OCI-LY7 (cell line): ENCODE data around the gene CFDP1. TPM values are rescaled to one million over a fixed set of nuclear protein-coding genes. Genes with fewer than 3 reads are reported as not detected.

Source experiments
- BruUV-seq: library from RNA; stranded (reverse); fragments of 400-500 nt; replicated peaks from 2 replicates; lab custom pipeline; 2021; lab: Mats Ljungman, UMichigan
- CTCF ChIA-PET: fragments of 300-600 bp; sonication (Branson Sonifier 250); formaldehyde crosslinking; loops from one replicate; lab custom pipeline; 2022; ENCODE audit warnings: antibody characterized with exemption; ENCODE audit not compliant: unreplicated experiment; lab: Charles Lee
- POLR2A ChIA-PET: fragments of 300-600 bp; sonication (Branson Sonifier 250); formaldehyde crosslinking; loops from one replicate; lab custom pipeline; 2022; ENCODE audit warnings: antibody characterized with exemption; lab: Charles Lee
- DNase-seq: peaks from one replicate; pipeline ENCODE4 v3.0.0-alpha.2; 2015; ENCODE audit warnings: low spot score
- H2AFZ ChIP-seq: fragments of 200-600 bp; sonication (generic), shearing (Covaris generic); 2 replicates; pipeline ENCODE4 v1.6.1; 2014; ENCODE audit warnings: mild to moderate bottlenecking, antibody characterized with exemption, low read length, moderate library complexity
- H3K27ac ChIP-seq: fragments of 200-600 bp; sonication (generic); 2 replicates; pipeline ENCODE4 v1.5.1; 2014; ENCODE audit warnings: mixed run types, low read depth, mild to moderate bottlenecking, moderate library complexity, low read length, inconsistent platforms; ENCODE audit not compliant: poor library complexity, severe bottlenecking
- H3K36me3 ChIP-seq: fragments of 200-600 bp; sonication (generic); 2 replicates; pipeline ENCODE4 v1.6.1; 2014; ENCODE audit warnings: mild to moderate bottlenecking, antibody characterized with exemption, low read length, moderate library complexity, mixed read lengths; ENCODE audit not compliant: insufficient read depth
- H3K4me1 ChIP-seq: fragments of 200-600 bp; sonication (generic); 2 replicates; pipeline ENCODE4 v1.5.1; 2014; ENCODE audit warnings: mild to moderate bottlenecking, low read length; ENCODE audit not compliant: insufficient read depth, poor library complexity, severe bottlenecking
- H3K4me2 ChIP-seq: fragments of 200-600 bp; sonication (generic); 2 replicates; pipeline ENCODE4 v1.6.1; 2014; ENCODE audit warnings: mild to moderate bottlenecking, low read length
- H3K4me3 ChIP-seq: fragments of 200-600 bp; sonication (generic); 2 replicates; pipeline ENCODE4 v1.5.1; 2014; ENCODE audit warnings: mild to moderate bottlenecking, low read depth, low read length; ENCODE audit not compliant: poor library complexity, severe bottlenecking
- H3K79me2 ChIP-seq: fragments of 200-600 bp; sonication (generic); 2 replicates; pipeline ENCODE4 v1.6.1; 2016; ENCODE audit warnings: low read depth, mild to moderate bottlenecking, low read length, moderate library complexity, mixed read lengths; ENCODE audit not compliant: insufficient read depth
- H3K9me2 ChIP-seq: fragments of 200-600 bp; sonication (generic); 2 replicates; pipeline ENCODE4 v1.6.1; 2016; ENCODE audit warnings: mild to moderate bottlenecking, low read length, mixed read lengths; ENCODE audit not compliant: insufficient read depth
- H3K9me3 ChIP-seq: fragments of 200-600 bp; sonication (generic); 2 replicates; pipeline ENCODE4 v1.6.1; 2014; ENCODE audit warnings: mild to moderate bottlenecking, mixed run types, low read length, mixed read lengths
- H4K20me1 ChIP-seq: fragments of 200-600 bp; sonication (generic); 2 replicates; pipeline ENCODE4 v1.6.1; 2014; ENCODE audit warnings: mild to moderate bottlenecking, antibody characterized with exemption, low read length, moderate library complexity, mixed read lengths; ENCODE audit not compliant: insufficient read depth
- CTCF ChIP-seq: fragments of 200-600 bp; sonication (generic); conservative IDR thresholded peaks from 2 replicates; pipeline ENCODE4 v1.5.1; 2014; ENCODE audit warnings: mild to moderate bottlenecking, antibody characterized with exemption, low read length, moderate library complexity, mixed read lengths
- EZH2phosphoT487 ChIP-seq: fragments of 200-600 bp; sonication (generic); IDR thresholded peaks from 2 replicates; pipeline ENCODE4 v1.6.1; 2018; ENCODE audit warnings: low read depth, borderline replicate concordance, mild to moderate bottlenecking, mixed run types, antibody characterized with exemption, low read length, moderate library complexity, mixed read lengths
- intact Hi-C: fragments of 100-400 bp; cut with micrococcal nuclease; formaldehyde crosslinking; loops from one replicate; pipeline ENCODE4 v1.10.0; 2022; ENCODE audit not compliant: unreplicated experiment
- total RNA-seq, 2 experiments: library from RNA; depleted of rRNA in 1 of 2; stranded (reverse); fragments of >200 nt in 1 of 2; shearing (Covaris generic) in 1 of 2; gene quantifications; 2 replicates each; pipeline ENCODE4 v1.2.3, GENCODE V29; 2014 to 2022

The CFDP1 gene
- total RNA-seq, 2 experiments from 2014 or later: 30.0 to 57.6 TPM

GRCh38 chr16:75252946-75253911, 180.1 kb downstream of the CFDP1 start:
- BruUV-seq: no TSS peak
- H3K4me2 ChIP-seq: no peak overlapping the region
- H3K4me3 ChIP-seq: no peak overlapping the region
- H3K36me3 ChIP-seq: no peaks in the 10 kb centered on the region
- TF ChIP-seq CTCF: no peak
- TF ChIP-seq EZH2phosphoT487: no peak
- H3K4me1 ChIP-seq: peaks cover 11% of the 10 kb centered on the region
- DNase-seq: no peak
- no peaks in the 10 kb centered on the region for H3K79me2 ChIP-seq
- intact Hi-C loops: no loop called here
- CTCF ChIA-PET: interaction anchor here (0.5 kb wide), 1 partner anchor 152 kb away, joined by 3 read pairs; no protein-coding TSS in a partner anchor
- POLR2A ChIA-PET: interaction anchor here (0.6 kb wide), 1 partner anchor 50 kb away, joined by 6 read pairs; no protein-coding TSS in a partner anchor
- H3K9me2 ChIP-seq: no peaks in the 10 kb centered on the region
- H3K9me3 ChIP-seq: no peaks in the 10 kb centered on the region
- H4K20me1 ChIP-seq: no peaks in the 10 kb centered on the region
- no peak overlapping the region for H2AFZ ChIP-seq
- H3K27ac ChIP-seq: no peak overlapping the region

- H3K79me2 ChIP-seq: no peaks in the 10 kb centered on the region
- BruUV-seq: no TSS peak
- no peaks in the 10 kb centered on the region for H4K20me1 ChIP-seq
- CTCF ChIA-PET: no interaction called here
- no peak overlapping the region for H3K27ac ChIP-seq
- peak overlapping the region; percentile 51 for H3K4me2 ChIP-seq
- TF ChIP-seq CTCF (no peak), EZH2phosphoT487 (no peak)
- H3K9me2 ChIP-seq: no peaks in the 10 kb centered on the region
- H3K9me3 ChIP-seq: no peaks in the 10 kb centered on the region
- intact Hi-C loops: no loop called here
- H3K4me3 ChIP-seq: peak overlapping the region; percentile 81
- H3K4me1 ChIP-seq: peaks cover 11% of the 10 kb centered on the region
- H3K36me3 ChIP-seq: no peaks in the 10 kb centered on the region
- H2AFZ ChIP-seq: peak overlapping the region; percentile 44; the same call in 1 of the 2 replicates
- POLR2A ChIA-PET: no interaction called here
- no peak for DNase-seq
Measured at GRCh38 chr16:75252049-75252864, 181.0 kb downstream of the CFDP1 start.
